Measurements from ENCODE around the gene DENND1B. TPM values are rescaled to one million over a fixed set of nuclear protein-coding genes. Genes with fewer than 3 reads are reported as not detected.

Gene DENND1B
- total RNA-seq, 1 experiment from 2014 or later, result 9.6 TPM

GRCh38 chr1:197814306-197814705, 39.0 kb upstream of the DENND1B start (continued):
- no peak for TF ChIP-seq REST (IDR thresholded peaks at IDR 0.05; ENCODE audit: low read depth)

GRCh38 chr1:197813741-197814140, 38.5 kb upstream of the DENND1B start:
- DNase-seq (ENCODE audit: low read depth, low spot score) (no peak), ATAC-seq (no peak)
- RAD21 ChIA-PET (ENCODE audit: low non-redundant PET in 1 of 2, low total read pairs in 2 of 2, uncharacterized antibody in 2 of 2, unreplicated experiment in 2 of 2), result no interaction called here
- no TSS peak for BruUV-seq (replicated peaks)
- Histone ChIP-seq H3K79me2 (ENCODE audit: insufficient read depth, low read length) (no peaks in the 10 kb centered on the region), H3K9ac (ENCODE audit: low read length) (no peak overlapping the region), H3K27ac (ENCODE audit: low read depth, low read length) (no peak overlapping the region), H3K27me3 (ENCODE audit: insufficient read depth, low read length) (no peaks in the 10 kb centered on the region), H4K20me1 (ENCODE audit: insufficient read depth) (no peaks in the 10 kb centered on the region), H3K9me2 (ENCODE audit: insufficient read depth) (no peaks in the 10 kb centered on the region), H3K36me3 (ENCODE audit: control insufficient read depth in 1 of 2, insufficient read depth in 2 of 2, low read length in 2 of 2) (no peaks in the 10 kb centered on the region), H3K4me2 (ENCODE audit: low read length) (no peak overlapping the region), H3K4me1 (ENCODE audit: control insufficient read depth in 1 of 2, insufficient read depth in 2 of 2, low read length in 2 of 2) (no peaks in the 10 kb centered on the region), H2AFZ (ENCODE audit: low read depth, low read length, poor library complexity, severe bottlenecking) (no peak overlapping the region), H3K4me3 (replicated peaks in 1 of 2; ENCODE audit: low read depth in 1 of 2, low read length in 2 of 2) (no peak overlapping the region), H3K9me3 (ENCODE audit: control insufficient read depth in 1 of 2, insufficient read depth in 1 of 2, low read depth in 1 of 2, low read length in 2 of 2) (no peaks in the 10 kb centered on the region)
- CTCF ChIA-PET, result no interaction called here
- intact Hi-C loops (cut with micrococcal nuclease), result no loop called here
- POLR2A ChIA-PET, result no interaction called here
- TF ChIP-seq ZFX (IDR thresholded peaks at IDR 0.05) (no peak), ZBTB33 (IDR thresholded peaks at IDR 0.05; ENCODE audit: extremely low read depth, insufficient replicate concordance, low read length) (no peak), SIN3A (IDR thresholded peaks at IDR 0.05; ENCODE audit: low read depth) (no peak)

All from HCT116 (cell line).